ENCODE data around the gene LRRC57.

LRRC57 gene

DNA sequence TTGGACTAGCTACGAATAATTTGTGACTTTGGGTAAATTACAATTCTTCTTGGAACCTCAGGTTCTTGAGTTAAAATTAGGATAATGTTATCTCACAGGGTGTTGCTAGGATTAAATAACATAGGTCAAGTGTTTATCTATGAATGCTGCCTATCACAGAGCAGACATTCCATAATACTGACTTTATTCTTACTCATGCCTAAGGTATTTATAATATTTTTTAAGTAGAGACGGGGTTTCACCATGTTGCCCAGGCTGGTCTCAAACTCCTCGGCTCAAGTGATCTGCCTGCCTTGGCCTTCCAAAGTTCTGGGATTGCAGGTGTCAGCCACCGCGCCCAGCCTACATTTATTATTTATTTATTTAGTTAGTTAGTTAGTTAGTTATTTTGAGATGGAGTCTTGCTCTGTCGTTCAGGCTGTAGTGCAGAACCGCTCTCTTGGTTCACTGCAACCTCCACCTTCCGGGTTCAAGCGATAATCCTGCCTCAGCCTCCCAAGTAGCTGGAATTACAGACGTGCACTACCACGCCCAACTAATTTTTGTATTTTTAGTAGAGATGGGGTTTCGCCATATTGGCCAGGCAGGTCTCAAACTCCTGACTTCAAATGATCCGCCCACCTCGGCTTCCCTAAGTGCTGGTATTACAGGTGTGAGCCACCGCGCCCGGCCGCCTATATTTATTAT, 56.9 kb downstream of the LRRC57 start:
- no peaks in the 10 kb centered on the region for H3K9me3 ChIP-seq (ENCODE audit: insufficient read depth, low read length)
- no peaks in the 10 kb centered on the region for H3K36me3 ChIP-seq (ENCODE audit: low read length)
- peak overlapping the region; percentile 91 for H3K4me2 ChIP-seq (ENCODE audit: low read depth, low read length, poor library complexity, severe bottlenecking)
- H4K20me1 ChIP-seq (ENCODE audit: low read depth, low read length) = no peaks in the 10 kb centered on the region
- H3K9me2 ChIP-seq (replicated peaks; ENCODE audit: insufficient read depth, low read length) = no peaks in the 10 kb centered on the region
- peak overlapping the region; percentile 93 for H2AFZ ChIP-seq (ENCODE audit: low read depth, low read length, severe bottlenecking)
- no peaks in the 10 kb centered on the region for H3K27me3 ChIP-seq (ENCODE audit: low read length)
- peak overlapping the region; percentile 88 for H3K4me3 ChIP-seq (ENCODE audit: insufficient read depth, low read length, poor library complexity, severe bottlenecking)
- peak overlapping the region; percentile 85 for H3K9ac ChIP-seq (ENCODE audit: low read length)
- peak overlapping the region; percentile 75 for H3K27ac ChIP-seq (ENCODE audit: low read depth, low read length)
- 0 out of 2 replicates have a peak, but pooled peaks cover 9% of the 10 kb centered on the region for H3F3A ChIP-seq (ENCODE audit: insufficient read depth)
- H3K79me2 ChIP-seq (ENCODE audit: insufficient read depth, low read length) = peaks cover 53% of the 10 kb centered on the region
- no peak for TF ChIP-seq EZH2phosphoT487 (conservative IDR thresholded peaks at IDR 0.05; ENCODE audit: low read length)
- TF ChIP-seq, protein P1, sequence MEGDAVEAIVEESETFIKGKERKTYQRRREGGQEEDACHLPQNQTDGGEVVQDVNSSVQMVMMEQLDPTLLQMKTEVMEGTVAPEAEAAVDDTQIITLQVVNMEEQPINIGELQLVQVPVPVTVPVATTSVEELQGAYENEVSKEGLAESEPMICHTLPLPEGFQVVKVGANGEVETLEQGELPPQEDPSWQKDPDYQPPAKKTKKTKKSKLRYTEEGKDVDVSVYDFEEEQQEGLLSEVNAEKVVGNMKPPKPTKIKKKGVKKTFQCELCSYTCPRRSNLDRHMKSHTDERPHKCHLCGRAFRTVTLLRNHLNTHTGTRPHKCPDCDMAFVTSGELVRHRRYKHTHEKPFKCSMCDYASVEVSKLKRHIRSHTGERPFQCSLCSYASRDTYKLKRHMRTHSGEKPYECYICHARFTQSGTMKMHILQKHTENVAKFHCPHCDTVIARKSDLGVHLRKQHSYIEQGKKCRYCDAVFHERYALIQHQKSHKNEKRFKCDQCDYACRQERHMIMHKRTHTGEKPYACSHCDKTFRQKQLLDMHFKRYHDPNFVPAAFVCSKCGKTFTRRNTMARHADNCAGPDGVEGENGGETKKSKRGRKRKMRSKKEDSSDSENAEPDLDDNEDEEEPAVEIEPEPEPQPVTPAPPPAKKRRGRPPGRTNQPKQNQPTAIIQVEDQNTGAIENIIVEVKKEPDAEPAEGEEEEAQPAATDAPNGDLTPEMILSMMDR (IDR thresholded peaks at IDR 0.05; ENCODE audit: insufficient read depth, low read length, poor library complexity, severe bottlenecking) = no peak

DNA sequence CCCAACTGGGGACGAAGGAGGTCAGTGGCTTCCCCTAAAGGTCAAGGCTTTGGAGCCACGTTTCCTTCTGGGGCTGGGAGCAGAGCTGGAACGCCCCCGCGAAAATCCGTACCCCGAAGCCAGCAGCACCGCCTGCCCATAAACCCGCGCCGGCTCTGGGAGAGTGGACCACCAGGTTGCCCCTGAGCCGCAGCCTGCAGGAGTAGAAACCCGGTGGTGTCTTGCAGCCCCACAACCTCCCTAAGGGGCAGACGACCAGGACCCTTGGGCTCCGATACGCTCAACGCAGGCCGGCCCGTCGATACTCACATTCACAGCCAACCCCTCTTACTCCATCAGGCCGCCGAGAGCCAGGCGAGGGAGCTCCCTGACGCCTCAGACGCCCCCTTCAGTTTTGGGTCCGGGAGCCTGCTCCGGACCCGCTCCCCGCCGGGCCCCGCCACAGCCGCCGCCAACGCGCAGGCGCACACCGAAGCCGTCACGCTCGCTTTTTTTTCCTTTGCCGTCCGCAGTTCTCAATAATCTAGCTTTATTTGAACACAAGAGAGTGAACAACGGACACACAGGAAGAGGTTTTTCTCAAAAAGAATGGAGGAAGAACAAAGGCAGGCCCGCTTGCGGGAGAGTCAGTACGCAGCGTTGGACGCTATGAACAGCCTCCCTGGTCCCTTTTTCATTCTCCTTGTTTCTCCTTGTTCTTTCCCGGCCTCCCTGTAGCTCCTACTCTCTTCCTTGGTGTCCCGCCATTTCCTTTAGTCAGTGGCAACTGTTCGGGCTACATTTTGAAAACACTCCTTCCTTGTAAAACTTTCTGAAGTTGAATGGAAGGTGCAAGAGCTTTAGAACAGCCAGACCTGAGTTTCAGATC, 57.7 kb downstream of the LRRC57 start, which contains the start of gene ZNF106:
TSS of gene ZNF106 (minus strand) at position 471 of the 868 bp plus-strand sequence. CDS start 18,852 bp downstream, outside the sequence.
- Histone ChIP-seq H3K36me3 (ENCODE audit: low read length) (no peaks in the 10 kb centered on the region), H3K27ac (ENCODE audit: low read depth, low read length) (peak within 1 kb of the TSS; percentile 75), H3K9ac (ENCODE audit: low read length) (peak within 1 kb of the TSS; percentile 85), H3K27me3 (ENCODE audit: low read length) (no peaks in the 10 kb centered on the region), H3K79me2 (ENCODE audit: insufficient read depth, low read length) (peaks cover 53% of the 10 kb centered on the region), H3K4me2 (ENCODE audit: low read depth, low read length, poor library complexity, severe bottlenecking) (peak within 1 kb of the TSS; percentile 91), H3K9me3 (ENCODE audit: insufficient read depth, low read length) (no peaks in the 10 kb centered on the region), H3F3A (ENCODE audit: insufficient read depth) (0 out of 2 replicates have a peak, but pooled peaks cover 9% of the 10 kb centered on the region), H3K9me2 (replicated peaks; ENCODE audit: insufficient read depth, low read length) (no peaks in the 10 kb centered on the region), H3K4me3 (ENCODE audit: insufficient read depth, low read length, poor library complexity, severe bottlenecking) (peak within 1 kb of the TSS; percentile 88), H4K20me1 (ENCODE audit: low read depth, low read length) (no peaks in the 10 kb centered on the region), H2AFZ (ENCODE audit: low read depth, low read length, severe bottlenecking) (peak within 1 kb of the TSS; percentile 93)
- TF ChIP-seq, protein P1 (IDR thresholded peaks at IDR 0.05; ENCODE audit: insufficient read depth, low read length, poor library complexity, severe bottlenecking) = no peak
- no peak for TF ChIP-seq EZH2phosphoT487 (conservative IDR thresholded peaks at IDR 0.05; ENCODE audit: low read length)

DNA sequence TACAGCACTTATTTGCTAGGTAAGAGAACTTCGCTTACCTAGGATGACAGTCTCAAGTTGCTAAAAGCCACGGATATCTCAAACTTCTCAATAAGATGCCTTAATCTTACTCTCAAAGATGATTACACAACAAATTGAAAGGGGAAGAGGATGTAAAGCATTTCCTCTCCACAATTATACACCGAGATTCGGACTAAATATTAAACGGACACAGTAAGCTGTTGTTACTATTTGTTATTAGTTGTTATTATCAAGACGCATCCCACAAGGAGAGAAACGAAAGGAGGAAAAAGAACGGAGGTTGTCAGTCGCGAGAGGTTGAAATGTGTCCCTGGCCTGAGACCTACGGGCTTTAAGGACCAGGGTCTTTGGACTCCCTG, 58.3 kb downstream of the LRRC57 start:
- Histone ChIP-seq H3K9me3 (ENCODE audit: insufficient read depth, low read length) (no peaks in the 10 kb centered on the region), H3F3A (ENCODE audit: insufficient read depth) (0 out of 2 replicates have a peak, but pooled peaks cover 9% of the 10 kb centered on the region), H3K27ac (ENCODE audit: low read depth, low read length) (peak overlapping the region; percentile 75), H4K20me1 (ENCODE audit: low read depth, low read length) (no peaks in the 10 kb centered on the region), H3K79me2 (ENCODE audit: insufficient read depth, low read length) (peaks cover 55% of the 10 kb centered on the region), H3K4me2 (ENCODE audit: low read depth, low read length, poor library complexity, severe bottlenecking) (peak overlapping the region; percentile 91), H3K9ac (ENCODE audit: low read length) (peak overlapping the region; percentile 85), H3K36me3 (ENCODE audit: low read length) (no peaks in the 10 kb centered on the region), H2AFZ (ENCODE audit: low read depth, low read length, severe bottlenecking) (peak overlapping the region; percentile 93), H3K9me2 (replicated peaks; ENCODE audit: insufficient read depth, low read length) (no peaks in the 10 kb centered on the region), H3K4me3 (ENCODE audit: insufficient read depth, low read length, poor library complexity, severe bottlenecking) (peak overlapping the region; percentile 88), H3K27me3 (ENCODE audit: low read length) (no peaks in the 10 kb centered on the region)
- TF ChIP-seq, protein P1 (IDR thresholded peaks at IDR 0.05; ENCODE audit: insufficient read depth, low read length, poor library complexity, severe bottlenecking) = no peak
- no peak for TF ChIP-seq EZH2phosphoT487 (conservative IDR thresholded peaks at IDR 0.05; ENCODE audit: low read length)

Data from SU-DHL-6 (cell line).